K562 (cell line): ENCODE data around the gene HOXB6. TPM values are rescaled to one million over a fixed set of nuclear protein-coding genes. Genes with fewer than 3 reads are reported as not detected.

Experiments
- ARHGAP35 ChIP-seq: fragments of 450-650 bp; IDR thresholded peaks from 2 replicates; pipeline ENCODE4 v1.6.1; 2018; ENCODE audit not compliant: partially characterized antibody
- ARID3A ChIP-seq: IDR thresholded peaks from 2 replicates; pipeline ENCODE4 v1.6.1; 2012; ENCODE audit warnings: low read depth, low read length, improper control_type of control experiment, borderline replicate concordance
- ARID4B ChIP-seq: sonication (generic); formaldehyde crosslinking; IDR thresholded peaks from 2 replicates; pipeline ENCODE4 v1.8.0; 2022; ENCODE audit warnings: mild to moderate bottlenecking, missing genetic modification reagents
- CCNT2 ChIP-seq: IDR thresholded peaks from 2 replicates; pipeline ENCODE4 v1.6.1; 2011; ENCODE audit warnings: borderline replicate concordance, low read depth, mild to moderate bottlenecking, moderate library complexity, mixed read lengths, low read length; ENCODE audit not compliant: insufficient read length; ENCODE audit errors: extremely low read depth
- COPS2 ChIP-seq: fragments of 450-650 bp; conservative IDR thresholded peaks from 2 replicates; pipeline ENCODE4 v1.6.1; 2016; ENCODE audit warnings: mild to moderate bottlenecking, moderate library complexity
- EP400 ChIP-seq: fragments of 450-650 bp; IDR thresholded peaks from 2 replicates; pipeline ENCODE4 v1.6.1; 2017; ENCODE audit warnings: antibody characterized with exemption, mild to moderate bottlenecking, moderate library complexity
- ESRRA ChIP-seq: fragments of 450-650 bp; IDR thresholded peaks from 2 replicates; pipeline ENCODE4 v1.6.1; 2014; ENCODE audit warnings: low read depth, mild to moderate bottlenecking, moderate library complexity, borderline replicate concordance
- HDAC6 ChIP-seq: IDR thresholded peaks from 2 replicates; pipeline ENCODE4 v1.6.1; 2012; ENCODE audit warnings: low read depth, mild to moderate bottlenecking, control low read depth, inconsistent platforms, low read length, moderate library complexity
- HNRNPLL ChIP-seq: fragments of 200-400 bp; formaldehyde crosslinking; IDR thresholded peaks from 2 replicates; pipeline ENCODE4 v1.6.1; 2017; ENCODE audit warnings: low read length, low read depth, mild to moderate bottlenecking; ENCODE audit not compliant: poor library complexity, severe bottlenecking
- KLF6 ChIP-seq: fragments of 250-450 bp; sonication (Bioruptor Pico); IDR thresholded peaks from 2 replicates; pipeline ENCODE4 v1.4.0; 2020; ENCODE audit warnings: mild to moderate bottlenecking, moderate library complexity, borderline replicate concordance
- L3MBTL2 ChIP-seq: fragments of 450-650 bp; IDR thresholded peaks from 2 replicates; pipeline ENCODE4 v1.6.1; 2016; ENCODE audit warnings: mild to moderate bottlenecking, moderate library complexity
- MCM3 ChIP-seq: fragments of 450-650 bp; IDR thresholded peaks from 2 replicates; pipeline ENCODE4 v1.6.1; 2016
- NFYB ChIP-seq: IDR thresholded peaks from 2 replicates; pipeline ENCODE4 v1.6.1; 2011; ENCODE audit warnings: mild to moderate bottlenecking, moderate library complexity; ENCODE audit not compliant: insufficient read length; ENCODE audit errors: extremely low read depth
- SMARCE1 ChIP-seq: fragments of 450-650 bp; IDR thresholded peaks from 2 replicates; pipeline ENCODE4 v1.7.1; 2016; ENCODE audit warnings: mild to moderate bottlenecking
- ZBTB1 ChIP-seq: sonication (generic); formaldehyde crosslinking; IDR thresholded peaks from 2 replicates; pipeline ENCODE4 v1.8.1; 2023; ENCODE audit warnings: missing genetic modification reagents, low read depth, mild to moderate bottlenecking, borderline replicate concordance
- ZC3H4 ChIP-seq: sonication (generic); formaldehyde crosslinking; IDR thresholded peaks from 2 replicates; pipeline ENCODE4 v1.9.0; 2021; ENCODE audit warnings: missing genetic modification reagents, borderline replicate concordance
- ZNF197 ChIP-seq: fragments of 200-800 bp; sonication (Bioruptor generic); IDR thresholded peaks from 2 replicates; pipeline ENCODE4 v1.6.1; 2016; ENCODE audit warnings: low read depth, missing genetic modification characterization, missing compliant biosample characterization
- ZNF23 ChIP-seq: fragments of 250-450 bp; sonication (Bioruptor Pico); IDR thresholded peaks from 2 replicates; pipeline ENCODE4 v1.4.0; 2020; ENCODE audit warnings: mild to moderate bottlenecking
- ZNF274 ChIP-seq: IDR thresholded peaks from 2 replicates; pipeline ENCODE4 v1.6.1; 2011; ENCODE audit warnings: low read depth, mild to moderate bottlenecking, low read length, moderate library complexity, borderline replicate concordance
- ZNF311 ChIP-seq: fragments of 250-450 bp; sonication (Bioruptor Pico); IDR thresholded peaks from 2 replicates; pipeline ENCODE4 v1.4.0; 2020; ENCODE audit warnings: mild to moderate bottlenecking, moderate library complexity
- ZNF507 ChIP-seq: conservative IDR thresholded peaks from 2 replicates; pipeline ENCODE4 v1.6.1; 2017; ENCODE audit warnings: missing genetic modification characterization, missing compliant biosample characterization
- ZNF589 ChIP-seq: fragments of 200-800 bp; sonication (Bioruptor generic); IDR thresholded peaks from 2 replicates; pipeline ENCODE4 v1.6.1; 2016; ENCODE audit warnings: low read depth, missing genetic modification characterization, missing compliant biosample characterization
- polyA plus RNA-seq, 8 experiments: library from polyadenylated mRNA; depleted of rRNA in 4 of 8; stranded (reverse) in 5 of 8; unstranded in 3 of 8; fragments of >200 nt; fragmentation: Nextera tagmentation in 2 of 8; fragmentation: Illumina TruSeq in 1 of 8; extraction: Ambion mirVana in 2 of 8; extraction: Trizol in 1 of 8; gene quantifications; 2 replicates each; pipeline versions ENCODE4 v1.2.1 to v1.2.3, GENCODE V29; 2011 to 2014; ENCODE audit warnings: inconsistent platforms in 1 of 8, missing spikeins in 1 of 8
- total RNA-seq, 7 experiments: library from RNA; depleted of rRNA in 6 of 7; stranded (reverse); fragments of >200 nt in 6 of 7; fragmentation: Illumina TruSeq in 2 of 7; extraction: Trizol in 2 of 7; gene quantifications; 2 replicates each; pipeline versions ENCODE4 v1.2.1 to v1.2.3, GENCODE V29; 2011 to 2021; ENCODE audit warnings: low replicate concordance in 1 of 7

Gene HOXB6
- total and polyA plus RNA-seq, 9 of the 15 experiments (the other 6 are each of a cell fraction or from before 2014, with no cell fraction given) = 1.2 to 14.8 (median 4.9) TPM

- TF ChIP-seq ZBTB1 (CRISPR knock-in tag) = no peak
- peak; percentile 77 for TF ChIP-seq CCNT2
- peak; percentile 60 for TF ChIP-seq EP400
- TF ChIP-seq ZNF589 = peak; percentile 63
- no peak for TF ChIP-seq COPS2
- TF ChIP-seq ZNF311 (CRISPR knock-in tag) = no peak
- TF ChIP-seq L3MBTL2 = peak; percentile 35; the same call in 1 of the 2 replicates
- no peak for TF ChIP-seq HDAC6
- no peak for TF ChIP-seq ZNF507 (tag)
- TF ChIP-seq HNRNPLL = no peak
- no peak for TF ChIP-seq ARID3A
- peak; percentile 76 for TF ChIP-seq SMARCE1
- TF ChIP-seq ZC3H4 (CRISPR knock-in tag) = no peak
- TF ChIP-seq ARHGAP35 = no peak
- no peak for TF ChIP-seq ZNF274
- TF ChIP-seq ARID4B = no peak
- TF ChIP-seq ZNF197 (CRISPR knock-in tag) = no peak; the same call in 1 of the 2 replicates
- no peak for TF ChIP-seq MCM3
- TF ChIP-seq ESRRA = 0 out of 2 replicates have a peak, but pooled peaks have one; percentile 16
- no peak for TF ChIP-seq ZNF23 (CRISPR knock-in tag)
- TF ChIP-seq KLF6 (CRISPR knock-in tag) = peak; percentile 14; the same call in 1 of the 2 replicates
- TF ChIP-seq NFYB = no peak
Observed at GRCh38 chr17:48546924-48547807, 57.6 kb downstream of the HOXB6 start (continued).
